ENCODE results near the gene NRP1. TPM values are rescaled to one million over a fixed set of nuclear protein-coding genes. Genes with fewer than 3 reads are reported as not detected.

Gene NRP1
- polyA plus RNA-seq, 3 donors, result 1.1 to 1.7 (median 1.3) TPM

GRCh38 chr10:33248638-33249037 is 85.8 kb downstream of the NRP1 start:
- Histone ChIP-seq H4K20me1 (ENCODE audit: insufficient read depth, low read length) (no peaks in the 10 kb centered on the region), H3K4me1 (ENCODE audit: control insufficient read depth in 1 of 2, insufficient read depth in 2 of 2, low read length in 2 of 2) (peaks cover 9 to 12% of the 10 kb centered on the region in 2 donors), H3K4me2 (replicated peaks; ENCODE audit: extremely low read depth, low read length, poor library complexity, severe bottlenecking) (no peak overlapping the region), H3K27me3 (ENCODE audit: control insufficient read depth in 2 of 2, insufficient read depth in 2 of 2, low read length in 2 of 2) (peaks cover 4 to 6% of the 10 kb centered on the region in 2 donors), H3K4me3 (replicated peaks in 1 of 3; ENCODE audit: low read depth in 2 of 3, low read length in 3 of 3) (no peak overlapping the region), H2AFZ (ENCODE audit: insufficient read depth, low read depth, low read length, poor library complexity, severe bottlenecking) (no peak overlapping the region), H3K27ac (ENCODE audit: low read depth in 1 of 2, low read length in 2 of 2) (no peak overlapping the region), H3K36me3 (replicated peaks in 1 of 2; ENCODE audit: control insufficient read depth in 1 of 2, insufficient read depth in 2 of 2, low read length in 2 of 2) (no peaks in the 10 kb centered on the region), H3K9ac (ENCODE audit: insufficient read depth, low read length, poor library complexity, severe bottlenecking) (no peak overlapping the region), H3K79me2 (ENCODE audit: insufficient read depth, low read length) (no peaks in the 10 kb centered on the region), H3K9me3 (replicated peaks in 1 of 2; ENCODE audit: control insufficient read depth in 1 of 2, insufficient read depth in 1 of 2, low read length in 2 of 2) (peaks cover 12 to 18% of the 10 kb centered on the region in 2 donors)
- H3K4me1 Mint-ChIP-seq, result peaks cover 20% of the 10 kb centered on the region
- H3K27me3 Mint-ChIP-seq (ENCODE audit: low read depth in 3 of 3), result peaks cover 2 to 18% (median 16%) of the 10 kb centered on the region in 3 donors
- TF ChIP-seq CTCF (IDR thresholded peaks at IDR 0.05), result no peak
- WGBS (ENCODE audit: insufficient coverage), result no CpG with 5 or more reads among the region's 1 CpG
- no peak overlapping the region for H3K27ac Mint-ChIP-seq
- H3K4me3 Mint-ChIP-seq, result no peak overlapping the region
- DNase-seq, result peak in 2 of 3 donors; percentile 1 to 52
- H3K36me3 Mint-ChIP-seq, result no peaks in the 10 kb centered on the region
- H3K9me3 Mint-ChIP-seq, result peaks cover 7 to 24% (median 15%) of the 10 kb centered on the region in 7 donors
- intact Hi-C loops (cut with micrococcal nuclease), result no loop called here

- 52% methylated on average over 7 of the region's 11 CpGs for WGBS (ENCODE audit: insufficient coverage)
- Mint-ChIP-seq H3K4me1 (peaks cover 20% of the 10 kb centered on the region), H3K27ac (no peak overlapping the region), H3K4me3 (no peak overlapping the region), H3K27me3 (ENCODE audit: low read depth in 3 of 3) (peaks cover 2 to 14% (median 14%) of the 10 kb centered on the region in 3 donors), H3K36me3 (no peaks in the 10 kb centered on the region), H3K9me3 (peaks cover 7 to 21% (median 15%) of the 10 kb centered on the region in 7 donors)
- Histone ChIP-seq H3K9me3 (replicated peaks in 1 of 2; ENCODE audit: control insufficient read depth in 1 of 2, insufficient read depth in 1 of 2, low read length in 2 of 2) (peaks cover 12 to 18% of the 10 kb centered on the region in 2 donors), H2AFZ (ENCODE audit: insufficient read depth, low read depth, low read length, poor library complexity, severe bottlenecking) (no peak overlapping the region), H3K36me3 (replicated peaks in 1 of 2; ENCODE audit: control insufficient read depth in 1 of 2, insufficient read depth in 2 of 2, low read length in 2 of 2) (no peaks in the 10 kb centered on the region), H4K20me1 (ENCODE audit: insufficient read depth, low read length) (no peaks in the 10 kb centered on the region), H3K27me3 (ENCODE audit: control insufficient read depth in 2 of 2, insufficient read depth in 2 of 2, low read length in 2 of 2) (peaks cover 4 to 6% of the 10 kb centered on the region in 2 donors), H3K4me3 (replicated peaks in 1 of 3; ENCODE audit: low read depth in 2 of 3, low read length in 3 of 3) (no peak overlapping the region), H3K4me1 (ENCODE audit: control insufficient read depth in 1 of 2, insufficient read depth in 2 of 2, low read length in 2 of 2) (peaks cover 9 to 12% of the 10 kb centered on the region in 2 donors), H3K27ac (ENCODE audit: low read depth in 1 of 2, low read length in 2 of 2) (no peak overlapping the region), H3K79me2 (ENCODE audit: insufficient read depth, low read length) (no peaks in the 10 kb centered on the region), H3K9ac (ENCODE audit: insufficient read depth, low read length, poor library complexity, severe bottlenecking) (no peak overlapping the region), H3K4me2 (replicated peaks; ENCODE audit: extremely low read depth, low read length, poor library complexity, severe bottlenecking) (no peak overlapping the region)
- TF ChIP-seq CTCF (IDR thresholded peaks at IDR 0.05), result no peak
- peak in 2 of 3 donors; percentile 2 to 12 for DNase-seq
- intact Hi-C loops (cut with micrococcal nuclease), result no loop called here
Observed at GRCh38 chr10:33247221-33247922, 87.1 kb downstream of the NRP1 start.
